ENCODE measurements around the gene PHF21A. TPM values are rescaled to one million over a fixed set of nuclear protein-coding genes. Genes with fewer than 3 reads are reported as not detected.

The PHF21A gene
- total and polyA plus RNA-seq, 2 of the 8 experiments (the other 6 are each of a cell fraction or from before 2014, with no cell fraction given), result 17.6 to 40.3 TPM

DNA sequence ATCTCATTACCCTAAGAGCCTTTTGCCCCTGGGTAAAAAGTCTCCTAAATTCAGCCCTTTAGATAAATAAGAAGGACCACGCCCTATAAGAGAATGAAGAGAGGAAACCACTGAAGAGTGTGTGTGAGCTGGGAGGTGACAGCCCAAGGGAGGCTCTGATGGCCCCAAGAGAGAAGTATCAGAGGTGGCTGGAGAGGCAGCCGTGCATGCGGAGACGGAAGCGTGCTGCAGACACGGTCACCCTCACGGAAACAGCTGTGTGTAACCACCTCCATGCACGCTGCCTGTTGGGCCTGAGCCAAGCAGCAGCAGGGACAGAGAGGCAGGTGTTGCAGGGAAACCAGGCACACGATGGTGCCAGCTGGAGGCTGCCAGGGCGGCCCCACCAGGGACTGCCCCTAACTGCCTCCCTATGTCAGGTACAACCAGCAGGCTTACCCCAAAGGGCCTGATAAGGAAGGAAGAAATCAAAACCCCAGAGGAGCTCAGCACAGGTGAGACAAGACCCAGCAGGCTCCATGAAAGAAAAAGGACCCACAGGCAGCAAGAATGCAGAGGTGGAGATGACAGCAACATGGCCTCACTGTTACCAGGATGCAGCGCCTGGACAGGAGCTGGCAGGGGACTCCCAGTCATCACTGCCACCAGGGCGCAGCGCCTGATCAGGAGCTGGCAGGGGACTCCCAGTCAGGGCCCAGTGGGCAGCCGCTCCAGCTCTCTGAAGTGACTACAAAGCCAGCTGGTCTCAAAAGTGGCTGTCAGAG lies 191.0 kb downstream of the PHF21A start:
- H3K56ac ChIP-seq (replicated peaks; ENCODE audit: insufficient read length, low read depth, low read length), result no peak overlapping the region
- H4K20me1 ChIP-seq (replicated peaks in 1 of 2; ENCODE audit: control insufficient read depth in 1 of 2, insufficient read depth in 2 of 2, low read length in 2 of 2), result peaks cover 3 to 12% of the 10 kb centered on the region in 2 experiments
- TF ChIP-seq, protein P1, sequence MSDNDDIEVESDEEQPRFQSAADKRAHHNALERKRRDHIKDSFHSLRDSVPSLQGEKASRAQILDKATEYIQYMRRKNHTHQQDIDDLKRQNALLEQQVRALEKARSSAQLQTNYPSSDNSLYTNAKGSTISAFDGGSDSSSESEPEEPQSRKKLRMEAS (IDR thresholded peaks at IDR 0.05), result no peak
- TF ChIP-seq RAD21 (IDR thresholded peaks at IDR 0.05 in 1 of 2, conservative IDR thresholded peaks at IDR 0.05 in 1 of 2; ENCODE audit: low read depth in 2 of 2, low read length in 2 of 2), result peak; percentile 6 to 35; a peak in 2 of 4 replicates
- TF ChIP-seq SIRT6 (IDR thresholded peaks at IDR 0.05; ENCODE audit: low read length), result no peak
- H3K79me1 ChIP-seq (ENCODE audit: low read depth, low read length), result peaks cover 2% of the 10 kb centered on the region
- H3K9me3 ChIP-seq (ENCODE audit: insufficient read depth in 2 of 2, low read depth in 1 of 2, low read length in 1 of 2), result no peaks in the 10 kb centered on the region
- H3K36me3 ChIP-seq (ENCODE audit: control insufficient read depth in 2 of 4, insufficient read depth in 4 of 4, low read length in 3 of 4), result peaks cover 8 to 46% (median 31%) of the 10 kb centered on the region in 4 experiments
- no peak overlapping the region for H2BK5ac ChIP-seq (ENCODE audit: low read depth, low read length)
- H2BK12ac ChIP-seq (ENCODE audit: low read depth, low read length), result no peak overlapping the region
- 0 out of 2 replicates have a peak overlapping the region, but pooled peaks have one; percentile 15 for H4K8ac ChIP-seq (ENCODE audit: extremely low read depth, insufficient read depth, low read length)
- no peak overlapping the region for H4K5ac ChIP-seq (ENCODE audit: insufficient read length, low read depth, low read length)
- no peak overlapping the region for H2BK120ac ChIP-seq (replicated peaks; ENCODE audit: low read depth, low read length)
- DNase-seq (ENCODE audit: low read depth in 1 of 2, low spot score in 2 of 2) (no peak), FAIRE-seq (no peak)
- WGBS, 2 experiments (ENCODE audit: extremely low coverage in 1 of 2, insufficient coverage in 1 of 2, insufficient read length in 1 of 2, insufficient replicate concordance in 2 of 2, low coverage in 1 of 2, low lambda C conversion rate in 2 of 2, missing lambda C conversion rate in 1 of 2), result 89% methylated on average over 14 of the region's 14 CpGs; no CpG with 5 or more reads in 1 of the 2 experiments
- POLR2A ChIA-PET (ENCODE audit: partially characterized antibody), result interaction anchor here (0.9 to 13.6 kb wide), 11 partner anchors 6 to 414 kb away, joined by 3 to 115 read pairs (median 4); partner anchors contain the start of genes LARGE2 and PEX16
- H3K27ac ChIP-seq (ENCODE audit: low read depth, low read length), result no peak overlapping the region
- H3K4ac ChIP-seq (replicated peaks; ENCODE audit: insufficient read length, low read depth, low read length), result no peak overlapping the region
- no peak overlapping the region for H3K9ac ChIP-seq (replicated peaks in 1 of 4; ENCODE audit: extremely low read depth in 1 of 4, low read depth in 3 of 4, low read length in 3 of 4)
- no peak overlapping the region for H3K14ac ChIP-seq (ENCODE audit: insufficient read length)
- no peak overlapping the region for H2BK20ac ChIP-seq (ENCODE audit: low read length)
- no peak overlapping the region for H2BK15ac ChIP-seq (ENCODE audit: low read length)
- H3K27me3 ChIP-seq (replicated peaks in 1 of 4; ENCODE audit: control insufficient read depth in 3 of 4, extremely low read depth in 1 of 4, insufficient read depth in 3 of 4, low read length in 3 of 4), result no peaks in the 10 kb centered on the region
- H2AFZ ChIP-seq (ENCODE audit: low read length), result no peak overlapping the region
- H3K23ac ChIP-seq (ENCODE audit: insufficient read length), result no peak overlapping the region
- H2AK5ac ChIP-seq (ENCODE audit: low read depth, low read length), result no peak overlapping the region
- no peak overlapping the region for H3K4me2 ChIP-seq (ENCODE audit: insufficient read depth in 1 of 2, low read depth in 2 of 2, low read length in 2 of 2)
- no peak overlapping the region for H3K18ac ChIP-seq (ENCODE audit: extremely low read depth, low read length)
- H3K4me3 ChIP-seq (ENCODE audit: extremely low read depth in 1 of 4, insufficient read depth in 2 of 4, low read depth in 3 of 4, low read length in 4 of 4), result no peak overlapping the region
- no peaks in the 10 kb centered on the region for H3K23me2 ChIP-seq (ENCODE audit: low read depth, low read length)
- no peaks in the 10 kb centered on the region for H3K4me1 ChIP-seq (replicated peaks in 1 of 4; ENCODE audit: control insufficient read depth in 3 of 4, insufficient read depth in 4 of 4, low read length in 3 of 4)
- H3K79me2 ChIP-seq (ENCODE audit: control insufficient read depth in 1 of 2, insufficient read depth in 2 of 2, low read length in 2 of 2), result no peaks in the 10 kb centered on the region
- CTCF ChIA-PET (ENCODE audit: partially characterized antibody), result interaction anchor here (0.6 to 3.2 kb wide), 15 partner anchors 9 to 404 kb away, joined by 3 to 12 read pairs (median 4); no protein-coding TSS in a partner anchor
- H4K91ac ChIP-seq (replicated peaks; ENCODE audit: insufficient read length, low read length), result no peak overlapping the region
